Breast epithelium (tissue), 4 donors: Measurements from ENCODE around the gene OBI1. TPM values are rescaled to one million over a fixed set of nuclear protein-coding genes. Genes with fewer than 3 reads are reported as not detected.
"Not testable (repeated sequence)": the region's sequence is repeated elsewhere in the genome, so short reads cannot be mapped to it uniquely, and the experiment has no call there.

Experiments used
- DNase-seq, 2 donors: peaks; one replicate each; pipeline ENCODE4 v3.0.0-alpha.2; 2019; ENCODE audit warnings: low spot score in 2 of 2
- H3K27ac ChIP-seq, 2 donors: fragments of 200-600 bp; sonication (generic) in 1 of 2; one replicate each; pipeline ENCODE4 v1.5.1; 2016 to 2019; ENCODE audit warnings: mild to moderate bottlenecking in 1 of 2
- H3K27me3 ChIP-seq, 2 donors: fragments of 200-600 bp; sonication (generic) in 1 of 2; one replicate each; pipeline versions ENCODE4 v1.5.1 to v1.6.0; 2017 to 2019; ENCODE audit warnings: control low read depth in 1 of 2, mild to moderate bottlenecking in 1 of 2
- H3K36me3 ChIP-seq: fragments of 200-600 bp; one replicate; pipeline ENCODE4 v1.5.1; 2019
- H3K4me1 ChIP-seq, 2 donors: fragments of 200-600 bp; sonication (generic); one replicate each; pipeline ENCODE4 v1.5.1; 2016 to 2019; ENCODE audit warnings: control low read depth in 1 of 2
- H3K4me3 ChIP-seq, 3 donors: fragments of 200-600 bp; sonication (generic); 1 replicate in 2 of 3; 2 replicates in 1 of 3; pipeline ENCODE4 v1.5.1; 2016 to 2019; ENCODE audit warnings: mild to moderate bottlenecking in 3 of 3, moderate library complexity in 2 of 3
- H3K9me3 ChIP-seq, 2 donors: fragments of 200-600 bp; sonication (generic) in 1 of 2; one replicate each; pipeline ENCODE4 v1.5.1; 2016 to 2019; ENCODE audit warnings: control low read depth in 1 of 2
- CTCF ChIP-seq, 3 donors: fragments of 450-650 bp; IDR thresholded peaks; one replicate each; pipeline ENCODE4 v1.5.1; 2016 to 2017; ENCODE audit warnings: antibody characterized with exemption in 3 of 3, mild to moderate bottlenecking in 3 of 3, moderate library complexity in 3 of 3
- POLR2A ChIP-seq: fragments of 450-650 bp; IDR thresholded peaks from one replicate; pipeline ENCODE4 v1.6.1; 2016; ENCODE audit warnings: antibody characterized with exemption, mild to moderate bottlenecking, moderate library complexity
- POLR2AphosphoS5 ChIP-seq, 3 donors: sonication (generic); formaldehyde crosslinking; IDR thresholded peaks; one replicate each; pipeline ENCODE4 v1.6.1; 2017; ENCODE audit warnings: antibody characterized with exemption in 3 of 3
- intact Hi-C: fragments of 100-400 bp; cut with DNase I; formaldehyde crosslinking; loops from one replicate; pipeline ENCODE4 v1.15.1; 2023; ENCODE audit warnings: low total_unique reads
- total RNA-seq, 3 donors: library from RNA; depleted of rRNA; stranded (reverse); fragments of >200 nt; gene quantifications; one replicate each; pipeline ENCODE4 v1.1.0, GENCODE V29; 2016

OBI1 gene
- total RNA-seq, 3 donors from 2014 or later: 10.1 to 14.0 (median 13.4) TPM

DNA sequence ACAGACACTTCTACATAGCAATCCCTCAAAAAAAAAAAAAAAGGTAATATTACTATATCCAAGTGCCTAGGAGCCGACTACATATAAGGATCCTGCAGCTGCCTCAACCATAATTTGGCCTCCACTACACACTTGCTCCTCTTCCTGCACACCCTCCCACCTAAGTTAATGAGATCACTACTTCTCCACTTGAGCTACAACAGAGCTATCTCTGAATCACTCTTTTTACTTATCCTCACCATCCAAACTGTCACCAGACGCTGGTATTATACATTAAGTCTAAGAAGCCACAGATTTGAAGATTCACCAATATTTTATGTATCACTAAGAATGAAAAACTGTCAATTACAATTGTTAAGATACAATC, 8.3 kb downstream of the OBI1 start:
- H3K27ac ChIP-seq: no peak overlapping the region
- intact Hi-C loops: no loop called here

GRCh38 chr13:78649997-78650716, 8.8 kb downstream of the OBI1 start:
- no peak for DNase-seq
- no peaks in the 10 kb centered on the region for H3K9me3 ChIP-seq
- H3K4me1 ChIP-seq: no peaks in the 10 kb centered on the region
- H3K4me3 ChIP-seq: no peak overlapping the region
- no peak overlapping the region for H3K27ac ChIP-seq
- intact Hi-C loops: no loop called here
- H3K36me3 ChIP-seq: no peaks in the 10 kb centered on the region
- no peaks in the 10 kb centered on the region for H3K27me3 ChIP-seq
- no peak for TF ChIP-seq POLR2A
- no peak for TF ChIP-seq CTCF (IDR thresholded peaks at IDR 0.05)
- TF ChIP-seq POLR2AphosphoS5 (IDR thresholded peaks at IDR 0.05): no peak

More for the DNA sequence above, 8.3 kb downstream of the OBI1 start:
- TF ChIP-seq POLR2AphosphoS5 (IDR thresholded peaks at IDR 0.05) (no peak), POLR2A (no peak), CTCF (IDR thresholded peaks at IDR 0.05) (no peak)
- no peak overlapping the region for H3K4me3 ChIP-seq
- H3K9me3 ChIP-seq: no peaks in the 10 kb centered on the region
- H3K4me1 ChIP-seq: no peaks in the 10 kb centered on the region
- no peaks in the 10 kb centered on the region for H3K36me3 ChIP-seq
- DNase-seq: no peak
- H3K27me3 ChIP-seq: no peaks in the 10 kb centered on the region

DNA sequence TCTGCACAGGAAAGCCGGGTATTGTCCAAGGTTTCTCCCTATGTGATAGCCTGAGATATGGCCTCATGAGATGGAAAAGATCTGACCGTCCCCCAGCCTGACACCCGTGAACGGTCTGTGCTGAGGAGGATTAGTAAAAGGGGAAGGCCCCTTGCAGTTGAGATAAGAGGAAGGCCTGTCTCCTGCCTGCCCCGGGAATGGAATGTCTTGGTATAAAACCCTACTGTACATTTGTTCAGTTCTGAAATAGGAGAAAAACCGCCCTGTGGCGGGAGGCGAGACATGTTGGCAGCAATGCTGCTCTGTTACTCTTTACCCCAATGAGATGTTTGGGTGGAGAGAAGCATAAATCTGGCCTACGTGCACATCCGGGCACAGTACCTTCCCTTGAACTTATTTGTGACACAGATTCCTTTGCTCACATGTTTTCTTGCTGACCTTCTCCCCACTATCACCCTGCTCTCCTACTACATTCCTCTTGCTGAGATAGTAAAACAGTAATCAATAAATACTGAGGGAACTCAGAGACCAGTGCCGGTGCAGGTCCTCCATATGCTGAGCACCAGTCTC, 11.8 kb downstream of the OBI1 start:
- H3K9me3 ChIP-seq, H3K4me3 ChIP-seq, intact Hi-C loops, H3K36me3 ChIP-seq, H3K4me1 ChIP-seq, H3K27ac ChIP-seq, DNase-seq, H3K27me3 ChIP-seq: not testable (repeated sequence)

DNA sequence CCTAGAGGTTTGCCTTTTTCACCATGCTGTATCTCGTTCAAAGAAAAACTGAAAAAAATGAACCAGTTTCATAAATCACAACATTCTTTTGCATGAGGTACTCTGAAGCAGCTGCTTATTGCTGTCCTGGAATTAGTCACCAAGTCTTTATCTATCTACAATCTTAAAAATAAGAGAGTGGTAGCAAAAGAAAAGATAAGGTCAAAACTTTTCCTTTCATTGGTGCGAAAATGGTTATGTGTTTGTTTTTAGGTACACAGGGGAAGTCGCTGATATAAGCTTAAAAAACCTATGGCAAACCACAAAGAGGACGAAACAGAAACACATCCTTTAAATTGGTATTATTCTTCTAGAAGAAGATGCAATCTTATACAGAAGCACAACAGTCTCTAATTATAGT, 20.7 kb downstream of the OBI1 start:
- TF ChIP-seq POLR2AphosphoS5 (IDR thresholded peaks at IDR 0.05) (no peak), POLR2A (no peak), CTCF (IDR thresholded peaks at IDR 0.05) (no peak)
- intact Hi-C loops: no loop called here

DNA sequence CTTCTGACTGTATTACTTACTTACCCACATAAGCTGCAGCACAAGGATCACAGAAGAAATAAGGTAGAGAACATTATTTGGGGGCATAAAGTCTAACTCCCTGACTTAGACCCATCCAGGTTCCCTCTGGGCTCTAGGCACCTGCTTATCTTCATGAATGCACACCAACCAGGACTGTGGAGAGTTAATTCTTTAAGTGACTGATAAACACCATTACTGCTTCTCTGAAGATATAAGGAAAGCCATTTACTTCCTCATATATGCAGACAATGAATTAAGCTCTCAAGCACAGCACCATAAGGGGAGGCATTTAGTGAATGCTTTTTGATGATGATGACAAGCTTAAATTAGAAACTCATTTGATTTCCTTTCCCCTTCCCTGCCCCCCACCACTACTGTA, 22.5 kb downstream of the OBI1 start:
- Histone ChIP-seq H3K27me3 (no peaks in the 10 kb centered on the region), H3K9me3 (no peaks in the 10 kb centered on the region), H3K4me1 (no peaks in the 10 kb centered on the region), H3K4me3 (no peak overlapping the region), H3K27ac (no peak overlapping the region), H3K36me3 (peaks cover 7% of the 10 kb centered on the region)
- no peak for DNase-seq
- TF ChIP-seq POLR2AphosphoS5 (IDR thresholded peaks at IDR 0.05): no peak
- intact Hi-C loops: no loop called here

More for the DNA sequence above, 20.7 kb downstream of the OBI1 start:
- H3K4me3 ChIP-seq: no peak overlapping the region
- H3K36me3 ChIP-seq: peaks cover 7% of the 10 kb centered on the region
- H3K9me3 ChIP-seq: no peaks in the 10 kb centered on the region
- no peak overlapping the region for H3K27ac ChIP-seq
- H3K4me1 ChIP-seq: no peaks in the 10 kb centered on the region
- no peaks in the 10 kb centered on the region for H3K27me3 ChIP-seq
- DNase-seq: no peak

GRCh38 chr13:78632996-78633395, 26.0 kb downstream of the OBI1 start:
- H3K9me3 ChIP-seq: no peaks in the 10 kb centered on the region
- H3K27ac ChIP-seq: no peak overlapping the region
- TF ChIP-seq CTCF (IDR thresholded peaks at IDR 0.05) (no peak), POLR2A (no peak), POLR2AphosphoS5 (IDR thresholded peaks at IDR 0.05) (no peak)
- intact Hi-C loops: no loop called here
- no peaks in the 10 kb centered on the region for H3K4me1 ChIP-seq
- H3K4me3 ChIP-seq: no peak overlapping the region
- DNase-seq: no peak
- H3K27me3 ChIP-seq: no peaks in the 10 kb centered on the region
- peaks cover 4% of the 10 kb centered on the region for H3K36me3 ChIP-seq
